Nephron (organoid): ENCODE measurements around the gene PPP1R12B.
"Not testable (repeated sequence)": the region's sequence is repeated elsewhere in the genome, so short reads cannot be mapped to it uniquely, and the experiment has no call there.

ENCODE experiments used
- H3K27ac Mint-ChIP-seq, 3 experiments: 2 replicates each; pipeline ENCODE4 v1.8.0; 2020; ENCODE audit warnings: mixed read lengths in 3 of 3, mild to moderate bottlenecking in 2 of 3, moderate library complexity in 1 of 3
- H3K27me3 Mint-ChIP-seq: 2 replicates; pipeline ENCODE4 v1.8.0; 2021; ENCODE audit warnings: low read depth, mild to moderate bottlenecking, moderate library complexity, mixed read lengths
- H3K36me3 Mint-ChIP-seq: 2 replicates; pipeline ENCODE4 v1.8.0; 2020; ENCODE audit warnings: low read depth, mixed read lengths
- H3K4me1 Mint-ChIP-seq: 2 replicates; pipeline ENCODE4 v1.8.0; 2020; ENCODE audit warnings: mixed read lengths
- H3K4me3 Mint-ChIP-seq, 3 experiments: 2 replicates each; pipeline ENCODE4 v1.8.0; 2020; ENCODE audit warnings: mild to moderate bottlenecking in 3 of 3, mixed read lengths in 3 of 3, moderate library complexity in 2 of 3
- H3K9me3 Mint-ChIP-seq: 2 replicates; pipeline ENCODE4 v1.8.0; 2020; ENCODE audit warnings: mixed read lengths
- CTCF ChIP-seq, 3 experiments: fragments of 200-600 bp; sonication (generic); IDR thresholded peaks; one replicate each; pipeline ENCODE4 v1.5.0; 2021; ENCODE audit warnings: antibody characterized with exemption in 3 of 3; ENCODE audit not compliant: unreplicated experiment in 3 of 3

Gene PPP1R12B

GRCh38 chr1:202379884-202380529 is 31.5 kb downstream of the PPP1R12B start:
- not testable (repeated sequence) for H3K4me3 Mint-ChIP-seq, H3K27me3 Mint-ChIP-seq, H3K9me3 Mint-ChIP-seq, H3K36me3 Mint-ChIP-seq
- peak overlapping the region; percentile 23 to 44 (median 44) for H3K27ac Mint-ChIP-seq
- peak in 1 of 3 experiments; percentile 30 for TF ChIP-seq CTCF (IDR thresholded peaks at IDR 0.05; ENCODE audit: unreplicated experiment in 3 of 3)
- peaks cover 14% of the 10 kb centered on the region for H3K4me1 Mint-ChIP-seq

GRCh38 chr1:202380535-202380934 is 32.0 kb downstream of the PPP1R12B start:
- H3K9me3 Mint-ChIP-seq, H3K36me3 Mint-ChIP-seq, H3K4me3 Mint-ChIP-seq, H3K27me3 Mint-ChIP-seq: not testable (repeated sequence)
- peak overlapping the region in 2 of 3 experiments; percentile 0 to 23 for H3K27ac Mint-ChIP-seq
- peaks cover 14% of the 10 kb centered on the region for H3K4me1 Mint-ChIP-seq

GRCh38 chr1:202381867-202382266 is 33.4 kb downstream of the PPP1R12B start:
- H3K9me3 Mint-ChIP-seq, H3K27ac Mint-ChIP-seq, H3K27me3 Mint-ChIP-seq, H3K4me1 Mint-ChIP-seq, H3K36me3 Mint-ChIP-seq, H3K4me3 Mint-ChIP-seq: not testable (repeated sequence)

GRCh38 chr1:202395831-202396230 is 47.3 kb downstream of the PPP1R12B start:
- not testable (repeated sequence) for H3K4me1 Mint-ChIP-seq, H3K36me3 Mint-ChIP-seq, H3K4me3 Mint-ChIP-seq, H3K9me3 Mint-ChIP-seq, H3K27me3 Mint-ChIP-seq, H3K27ac Mint-ChIP-seq

- no peak overlapping the region for H3K4me3 Mint-ChIP-seq
- no peak for TF ChIP-seq CTCF (IDR thresholded peaks at IDR 0.05; ENCODE audit: unreplicated experiment in 3 of 3)
- no peaks in the 10 kb centered on the region for H3K9me3 Mint-ChIP-seq
- no peak overlapping the region for H3K27ac Mint-ChIP-seq
- H3K36me3 Mint-ChIP-seq: no peaks in the 10 kb centered on the region
- H3K27me3 Mint-ChIP-seq: no peaks in the 10 kb centered on the region
- peaks cover 14% of the 10 kb centered on the region for H3K4me1 Mint-ChIP-seq
Observed at GRCh38 chr1:202397256-202397655, 48.8 kb downstream of the PPP1R12B start.

- not testable (repeated sequence) for H3K27me3 Mint-ChIP-seq, H3K4me3 Mint-ChIP-seq, H3K36me3 Mint-ChIP-seq, H3K9me3 Mint-ChIP-seq, H3K27ac Mint-ChIP-seq
- peaks cover 15% of the 10 kb centered on the region for H3K4me1 Mint-ChIP-seq
Observed at GRCh38 chr1:202398439-202398838, 49.9 kb downstream of the PPP1R12B start.

GRCh38 chr1:202401771-202402170 is 53.3 kb downstream of the PPP1R12B start:
- H3K9me3 Mint-ChIP-seq, H3K36me3 Mint-ChIP-seq, H3K27ac Mint-ChIP-seq, H3K27me3 Mint-ChIP-seq, H3K4me3 Mint-ChIP-seq: not testable (repeated sequence)
- peaks cover 28% of the 10 kb centered on the region for H3K4me1 Mint-ChIP-seq

- peaks cover 34% of the 10 kb centered on the region for H3K4me1 Mint-ChIP-seq
- H3K36me3 Mint-ChIP-seq, H3K27me3 Mint-ChIP-seq, H3K27ac Mint-ChIP-seq, H3K4me3 Mint-ChIP-seq, H3K9me3 Mint-ChIP-seq: not testable (repeated sequence)
Observed at GRCh38 chr1:202403381-202403780, 54.9 kb downstream of the PPP1R12B start.

- Mint-ChIP-seq H3K27ac (no peak overlapping the region), H3K4me1 (peaks cover 48% of the 10 kb centered on the region), H3K9me3 (no peaks in the 10 kb centered on the region), H3K36me3 (no peaks in the 10 kb centered on the region), H3K27me3 (no peaks in the 10 kb centered on the region), H3K4me3 (no peak overlapping the region)
- TF ChIP-seq CTCF (IDR thresholded peaks at IDR 0.05; ENCODE audit: unreplicated experiment in 3 of 3): no peak
Observed at GRCh38 chr1:202405928-202406327, 57.4 kb downstream of the PPP1R12B start.

GRCh38 chr1:202406896-202407295 is 58.4 kb downstream of the PPP1R12B start:
- Mint-ChIP-seq H3K27ac (peak overlapping the region in 1 of 3 experiments; percentile 20), H3K4me1 (peaks cover 50% of the 10 kb centered on the region)
- H3K9me3 Mint-ChIP-seq, H3K36me3 Mint-ChIP-seq, H3K4me3 Mint-ChIP-seq, H3K27me3 Mint-ChIP-seq: not testable (repeated sequence)

GRCh38 chr1:202407378-202407777 is 58.9 kb downstream of the PPP1R12B start:
- H3K27me3 Mint-ChIP-seq, H3K9me3 Mint-ChIP-seq, H3K36me3 Mint-ChIP-seq: not testable (repeated sequence)
- Mint-ChIP-seq H3K4me1 (peaks cover 51% of the 10 kb centered on the region), H3K4me3 (peak overlapping the region in 1 of 3 experiments; percentile 24), H3K27ac (peak overlapping the region in 2 of 3 experiments; percentile 11 to 20)

GRCh38 chr1:202410251-202410650 is 61.8 kb downstream of the PPP1R12B start:
- peak overlapping the region in 1 of 3 experiments; percentile 29 for H3K4me3 Mint-ChIP-seq
- H3K27ac Mint-ChIP-seq: peak overlapping the region in 1 of 3 experiments; percentile 71
- H3K27me3 Mint-ChIP-seq, H3K9me3 Mint-ChIP-seq, H3K36me3 Mint-ChIP-seq: not testable (repeated sequence)
- peaks cover 45% of the 10 kb centered on the region for H3K4me1 Mint-ChIP-seq
